ENCODE results near the gene GFY.

Gene GFY, protein sequence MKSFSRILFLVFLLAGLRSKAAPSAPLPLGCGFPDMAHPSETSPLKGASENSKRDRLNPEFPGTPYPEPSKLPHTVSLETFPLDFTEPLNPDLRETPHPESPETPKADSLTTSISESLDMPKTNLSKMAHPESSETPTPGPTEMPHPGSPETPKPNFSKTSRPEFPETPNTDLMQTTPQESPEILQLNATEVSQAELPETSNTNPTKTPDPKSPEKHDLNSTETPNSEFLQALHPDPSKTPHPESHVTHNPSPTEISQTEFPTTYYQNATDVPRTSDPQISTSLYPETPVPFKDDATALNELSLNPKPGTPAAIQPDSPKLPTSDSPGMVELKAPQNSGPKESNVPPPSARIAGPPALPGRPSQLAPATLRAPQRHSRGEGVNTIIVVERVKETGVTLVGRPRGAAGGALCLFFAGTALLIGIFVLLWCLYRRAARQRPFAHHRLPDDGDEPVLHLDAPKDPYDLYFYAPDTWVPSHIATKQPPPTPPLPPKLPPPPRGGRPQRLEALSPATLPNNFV

DNA sequence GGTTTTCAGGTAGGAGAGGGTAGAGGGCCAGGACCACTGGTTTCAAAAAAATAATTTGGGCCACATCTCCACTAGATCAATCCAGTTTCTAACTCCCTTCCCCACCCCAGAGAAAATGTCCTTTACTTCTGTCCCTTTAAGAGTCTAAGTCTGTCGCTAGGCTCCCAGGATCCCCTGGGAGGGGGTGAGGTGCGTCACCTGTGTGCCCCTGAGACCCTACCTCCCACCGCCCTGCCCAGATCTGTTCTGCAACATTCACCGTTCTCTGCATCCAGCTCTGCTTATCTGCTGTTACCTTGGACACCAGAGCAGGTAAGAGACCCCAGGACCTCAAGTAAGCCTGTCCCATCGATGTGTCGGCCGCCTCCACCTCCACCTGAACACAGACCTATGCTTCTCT lies at the start of gene GFY:
TSS of gene GFY (plus strand) at position 211 of the 400 bp plus-strand sequence. CDS start 1,043 bp downstream, outside the sequence.
- in situ Hi-C loops (cut with HindIII; ENCODE audit: low sequenced_read_pairs) = no loop called here

DNA sequence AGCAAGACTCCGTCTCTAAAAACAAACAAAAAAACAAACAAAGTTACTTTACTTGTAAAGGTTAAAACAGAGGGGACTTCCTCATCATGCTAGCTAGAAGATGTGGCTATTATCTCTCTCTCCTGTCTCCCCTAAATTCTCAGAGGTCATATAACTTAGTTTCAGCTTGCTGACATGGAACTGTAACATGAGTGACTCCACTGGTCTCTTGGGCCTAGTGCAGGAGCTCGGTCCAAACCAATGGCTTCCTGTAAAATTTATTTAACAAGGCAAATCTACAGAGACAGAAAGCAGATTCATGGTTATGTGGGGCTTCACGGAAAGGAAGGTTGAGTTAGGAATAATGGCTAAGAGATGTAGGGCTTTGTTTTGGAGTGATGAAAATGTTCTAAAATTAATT lies 46.7 kb upstream of the GFY start:
- in situ Hi-C loops (cut with HindIII; ENCODE audit: low sequenced_read_pairs) = no loop called here

DNA sequence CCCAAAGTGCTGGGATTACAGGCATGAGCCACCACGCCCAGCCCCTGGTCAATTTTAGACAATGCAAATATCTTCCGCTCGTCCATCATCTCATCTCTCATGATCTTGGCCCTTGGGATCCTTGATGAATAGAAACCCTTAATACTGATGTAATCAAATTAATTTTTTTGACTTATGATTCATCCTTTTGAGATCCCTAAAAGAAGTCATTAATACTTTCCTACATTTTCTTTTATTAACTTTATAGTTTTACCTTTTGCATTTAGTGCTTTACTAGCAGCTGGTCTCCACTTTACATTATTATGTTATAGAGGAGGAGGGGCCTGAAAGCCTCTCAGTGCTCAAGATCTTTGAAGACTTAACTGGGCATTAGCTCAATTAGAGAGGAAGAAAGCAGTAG lies 44.8 kb upstream of the GFY start:
- in situ Hi-C loops (cut with HindIII; ENCODE audit: low sequenced_read_pairs) = no loop called here

- in situ Hi-C loops (cut with HindIII; ENCODE audit: low sequenced_read_pairs) = no loop called here
These were observed 42.5 kb upstream of the GFY start for GRCh38 chr19:49382639-49383038.

DNA sequence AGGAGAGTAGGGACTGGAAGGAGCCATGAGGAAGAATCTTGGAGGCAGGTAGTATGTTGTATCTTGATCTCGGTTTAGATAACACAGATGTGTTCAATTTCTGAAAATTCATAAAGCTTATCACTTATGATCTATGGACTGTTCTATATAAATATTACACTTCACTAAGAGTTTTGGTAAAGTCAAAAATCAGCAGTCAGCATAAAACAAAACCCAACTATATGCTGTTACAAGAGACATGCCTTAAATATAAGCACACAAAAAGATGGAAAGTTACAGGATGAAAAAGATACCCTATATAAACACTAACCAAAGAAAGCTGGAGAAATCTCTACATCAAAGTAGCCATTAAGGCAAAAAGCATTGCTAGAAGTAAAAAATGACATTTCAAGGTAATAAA lies 41.6 kb upstream of the GFY start:
- in situ Hi-C loops (cut with HindIII; ENCODE audit: low sequenced_read_pairs) = no loop called here

DNA sequence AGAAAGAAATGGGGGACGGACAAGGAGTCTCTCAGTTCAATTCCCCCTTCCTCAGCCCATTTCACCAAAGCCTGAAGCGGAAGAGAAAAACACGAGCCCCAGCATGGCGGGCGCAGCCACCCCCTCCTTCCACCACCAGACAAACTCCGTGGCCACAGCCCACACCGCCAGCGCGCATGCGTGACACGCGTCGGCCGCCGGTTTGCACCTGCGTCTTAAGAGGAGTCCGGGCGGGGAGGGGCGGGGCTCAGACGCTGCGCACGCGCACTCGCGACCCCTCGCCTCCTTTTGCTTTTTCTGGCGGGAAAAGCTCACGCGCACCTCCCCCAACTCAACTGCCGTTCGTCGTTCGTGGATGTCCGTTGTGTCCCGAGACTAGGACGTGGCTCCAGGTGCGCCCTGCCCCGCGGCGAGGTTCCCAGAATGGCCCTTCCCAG lies 37.2 kb upstream of the GFY start, which contains the start of gene KASH5:
TSS of gene KASH5 (plus strand) at position 314 of the 437 bp plus-strand sequence. CDS start 2,635 bp downstream, outside the sequence.
- in situ Hi-C loops (cut with HindIII; ENCODE audit: low sequenced_read_pairs) = no loop called here

DNA sequence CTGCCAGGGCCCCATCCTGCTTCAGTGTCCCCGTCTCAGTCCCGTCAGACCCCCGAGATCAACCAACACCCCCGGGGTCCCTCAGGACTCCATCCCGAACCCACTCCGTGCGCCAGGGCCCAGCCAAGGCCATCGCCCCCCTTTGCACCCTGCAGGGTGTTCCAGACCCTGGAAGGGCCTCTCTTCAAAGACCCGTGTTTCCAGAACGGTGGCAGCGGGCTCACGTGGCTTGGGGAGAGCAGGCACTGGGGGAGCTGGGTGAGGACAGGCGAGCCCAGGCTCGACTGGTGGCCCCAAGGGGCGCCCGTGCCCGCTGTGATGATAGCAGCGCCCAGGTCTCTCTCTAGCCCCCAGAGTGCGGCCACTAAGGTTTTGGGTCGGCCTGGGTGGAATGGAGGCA lies 35.8 kb upstream of the GFY start:
- in situ Hi-C loops (cut with HindIII; ENCODE audit: low sequenced_read_pairs) = no loop called here

DNA sequence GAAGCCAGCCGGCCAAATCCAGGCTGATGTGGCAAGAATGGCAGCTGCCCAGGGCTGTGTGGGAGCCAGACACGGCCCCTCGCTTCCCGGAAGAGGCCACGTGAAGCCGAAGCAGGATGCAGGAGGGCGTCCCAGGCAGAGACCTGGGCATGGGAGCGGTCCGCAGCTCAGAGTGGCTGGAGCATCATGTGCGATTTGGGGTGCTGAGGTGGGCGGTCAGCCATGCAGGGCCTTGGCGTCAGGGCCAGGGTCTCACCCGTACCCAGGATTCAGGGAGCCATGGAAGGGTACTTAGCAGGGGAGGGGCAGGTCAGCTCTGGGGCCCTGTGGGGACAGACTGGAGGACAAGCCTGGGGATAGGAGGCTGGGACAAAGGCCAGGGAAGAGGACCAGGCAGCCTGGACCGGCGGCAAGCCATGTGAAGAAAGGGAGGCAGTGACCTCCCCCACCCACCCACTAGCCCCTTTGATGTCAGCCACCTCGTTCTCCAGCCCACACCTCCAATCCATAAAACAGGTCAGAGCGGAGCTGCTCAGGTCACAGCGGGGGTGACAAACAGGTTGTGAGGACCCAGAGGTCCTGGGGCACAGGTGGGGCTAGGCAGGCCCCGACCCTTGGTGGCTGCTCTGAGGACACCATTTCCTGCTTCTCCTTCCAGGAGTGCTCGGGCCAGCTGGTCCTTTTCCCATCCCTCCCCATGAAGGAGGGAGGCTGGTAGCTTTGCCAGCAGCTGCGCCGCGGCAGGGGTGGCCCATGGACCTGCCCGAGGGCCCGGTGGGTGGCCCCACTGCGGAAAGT lies 34.9 kb upstream of the GFY start:
- in situ Hi-C loops (cut with HindIII; ENCODE audit: low sequenced_read_pairs) = no loop called here

- in situ Hi-C loops (cut with HindIII; ENCODE audit: low sequenced_read_pairs) = no loop called here
These were observed 34.2 kb upstream of the GFY start for GRCh38 chr19:49390929-49391359.

DNA sequence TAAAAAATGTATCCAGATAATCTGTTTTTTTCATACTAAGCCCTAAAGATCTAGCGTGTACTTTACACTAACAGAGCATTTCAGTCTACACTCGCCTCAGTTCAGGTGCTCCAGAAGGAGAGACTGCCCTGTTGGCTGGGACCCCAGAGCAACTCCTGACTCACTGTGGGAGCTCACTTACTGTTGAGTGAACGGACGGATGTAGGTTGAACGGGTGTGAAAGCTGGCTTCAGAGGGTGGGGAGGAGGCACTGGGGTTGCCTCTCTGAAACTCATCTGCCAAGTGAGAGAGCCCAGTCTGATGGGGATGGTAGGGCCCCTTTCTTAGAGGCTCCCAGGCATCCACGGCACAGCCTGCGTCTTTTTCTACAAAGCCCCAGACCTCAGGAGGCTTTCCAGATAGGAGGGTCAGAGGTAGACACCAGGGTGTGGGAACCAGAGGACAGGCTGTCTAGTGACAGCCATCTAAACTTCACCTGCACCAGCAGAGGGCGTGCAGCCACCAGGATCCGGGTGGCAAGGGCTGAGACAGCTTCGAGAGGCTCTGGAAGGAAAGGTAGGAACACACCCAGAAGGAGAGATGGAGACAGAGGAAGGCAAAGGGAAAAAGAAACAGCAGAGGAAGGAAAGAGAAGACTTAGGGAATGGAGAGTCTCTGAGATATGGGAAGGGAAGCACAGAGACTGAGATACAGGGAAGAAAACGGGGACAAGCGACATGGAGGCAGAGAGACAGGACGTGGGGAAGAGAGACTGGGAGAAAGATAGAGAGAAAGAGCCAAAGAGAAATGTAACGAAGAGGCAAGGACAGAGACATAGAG lies 33.4 kb upstream of the GFY start:
- in situ Hi-C loops (cut with HindIII; ENCODE audit: low sequenced_read_pairs) = no loop called here

GRCh38 chr19:49393881-49394280 lies 31.3 kb upstream of the GFY start:
- in situ Hi-C loops (cut with HindIII; ENCODE audit: low sequenced_read_pairs) = no loop called here

DNA sequence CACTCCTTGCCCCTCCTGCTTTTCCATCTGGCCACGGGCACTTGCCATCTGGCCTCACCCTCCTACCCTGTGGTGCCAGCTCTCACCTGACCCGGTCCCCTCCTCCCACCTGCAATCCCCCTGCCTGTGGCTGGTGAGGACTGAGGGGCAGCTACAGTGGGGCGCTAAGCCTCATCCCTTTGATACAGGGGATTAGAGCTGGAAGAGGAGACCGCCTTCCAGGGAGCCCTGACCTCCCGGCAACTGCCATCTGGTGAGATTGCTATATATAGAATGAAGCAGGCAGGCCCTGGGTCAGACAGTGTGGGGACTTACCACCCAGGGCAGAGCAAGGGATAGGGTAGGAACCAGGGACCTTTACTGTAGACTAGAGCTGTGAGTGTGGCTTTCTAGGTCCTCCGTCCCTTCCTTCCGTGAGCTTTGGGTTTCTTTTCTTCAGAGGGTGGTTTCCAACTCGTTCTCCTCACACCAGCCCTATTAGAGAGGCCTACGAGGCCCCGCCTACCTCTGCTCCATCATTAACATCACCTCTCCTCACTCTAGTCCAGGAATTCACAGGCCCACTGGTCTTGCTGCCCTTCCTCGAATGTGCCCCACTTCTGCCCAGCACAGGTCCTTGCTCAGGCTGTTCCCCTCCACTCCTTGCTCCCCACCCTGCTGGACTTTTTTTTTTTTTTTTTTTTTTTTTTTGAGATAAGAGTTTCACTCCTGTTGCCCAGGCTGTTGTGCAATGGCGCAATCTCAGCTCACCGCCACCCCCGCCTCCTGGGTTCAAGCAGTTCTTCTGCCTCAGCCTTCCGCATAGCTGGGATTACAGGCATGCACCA lies 29.4 kb upstream of the GFY start:
- in situ Hi-C loops (cut with HindIII; ENCODE audit: low sequenced_read_pairs) = no loop called here

DNA sequence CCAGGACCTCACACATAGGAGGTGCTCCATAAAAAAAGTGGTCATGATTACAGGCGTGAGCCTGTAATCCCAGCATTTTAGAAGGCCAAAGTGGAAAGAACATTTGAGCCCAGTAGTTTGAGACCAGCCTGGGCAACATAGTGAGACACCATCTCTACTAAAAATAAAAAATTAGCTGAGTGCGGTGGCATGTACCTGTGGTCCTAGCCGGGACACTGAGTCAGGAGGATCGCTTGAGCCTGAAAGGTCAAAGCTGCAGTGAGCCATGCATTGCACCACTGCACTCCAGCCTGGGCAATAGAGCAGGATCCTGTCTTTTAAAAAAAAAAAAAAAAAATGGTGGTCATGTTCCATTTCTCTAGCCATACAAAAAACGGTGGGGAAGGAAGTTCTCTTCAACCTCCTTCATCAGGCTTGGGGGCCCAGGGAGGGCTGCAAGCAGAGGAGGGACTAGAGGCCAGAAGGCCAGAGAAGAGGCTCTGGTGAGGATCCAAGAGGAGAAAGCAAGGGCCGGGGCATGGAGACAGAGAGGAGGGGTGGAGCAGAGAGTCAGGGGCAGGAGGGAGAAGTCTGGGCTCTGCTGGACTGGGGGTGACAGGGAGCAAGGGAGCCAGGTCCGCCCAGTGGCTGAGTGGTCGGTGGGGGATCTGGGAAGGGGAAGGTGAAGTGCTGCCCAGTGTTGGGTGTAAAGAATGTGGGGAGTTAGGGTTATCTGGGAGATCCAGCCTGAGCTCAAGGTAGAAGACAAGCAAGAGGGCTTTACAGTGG lies 28.3 kb upstream of the GFY start:
- in situ Hi-C loops (cut with HindIII; ENCODE audit: low sequenced_read_pairs) = no loop called here

GRCh38 chr19:49398001-49398615 lies 27.1 kb upstream of the GFY start:
- in situ Hi-C loops (cut with HindIII; ENCODE audit: low sequenced_read_pairs) = no loop called here

GRCh38 chr19:49398931-49399330 lies 26.3 kb upstream of the GFY start:
- in situ Hi-C loops (cut with HindIII; ENCODE audit: low sequenced_read_pairs) = no loop called here

GRCh38 chr19:49400029-49400428 lies 25.2 kb upstream of the GFY start:
- in situ Hi-C loops (cut with HindIII; ENCODE audit: low sequenced_read_pairs) = no loop called here

- in situ Hi-C loops (cut with HindIII; ENCODE audit: low sequenced_read_pairs) = no loop called here
These were observed 21.6 kb upstream of the GFY start for GRCh38 chr19:49403404-49404187.

DNA sequence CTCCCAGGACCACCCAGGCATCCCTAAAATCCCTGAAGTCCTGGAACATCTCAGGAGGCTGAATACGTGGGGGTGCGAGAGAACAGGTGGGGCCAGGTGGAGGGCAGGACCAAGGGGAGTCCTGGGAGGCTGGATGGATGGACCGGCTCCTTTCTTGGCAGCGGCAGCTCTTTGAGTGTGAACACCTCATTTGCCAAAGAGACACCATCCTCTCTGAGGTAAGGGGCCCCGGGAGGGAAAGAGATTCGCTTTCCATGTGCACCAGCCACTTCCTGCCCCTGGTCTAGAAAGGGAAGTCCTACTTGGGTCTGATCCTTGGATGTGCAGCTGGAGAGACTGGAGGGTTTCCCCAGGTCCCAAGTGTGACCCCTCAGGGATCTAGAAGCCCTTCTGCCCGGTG lies 18.1 kb upstream of the GFY start:
- in situ Hi-C loops (cut with HindIII; ENCODE audit: low sequenced_read_pairs) = no loop called here
